Measurements from ENCODE around the gene PIGR.

PIGR gene

DNA sequence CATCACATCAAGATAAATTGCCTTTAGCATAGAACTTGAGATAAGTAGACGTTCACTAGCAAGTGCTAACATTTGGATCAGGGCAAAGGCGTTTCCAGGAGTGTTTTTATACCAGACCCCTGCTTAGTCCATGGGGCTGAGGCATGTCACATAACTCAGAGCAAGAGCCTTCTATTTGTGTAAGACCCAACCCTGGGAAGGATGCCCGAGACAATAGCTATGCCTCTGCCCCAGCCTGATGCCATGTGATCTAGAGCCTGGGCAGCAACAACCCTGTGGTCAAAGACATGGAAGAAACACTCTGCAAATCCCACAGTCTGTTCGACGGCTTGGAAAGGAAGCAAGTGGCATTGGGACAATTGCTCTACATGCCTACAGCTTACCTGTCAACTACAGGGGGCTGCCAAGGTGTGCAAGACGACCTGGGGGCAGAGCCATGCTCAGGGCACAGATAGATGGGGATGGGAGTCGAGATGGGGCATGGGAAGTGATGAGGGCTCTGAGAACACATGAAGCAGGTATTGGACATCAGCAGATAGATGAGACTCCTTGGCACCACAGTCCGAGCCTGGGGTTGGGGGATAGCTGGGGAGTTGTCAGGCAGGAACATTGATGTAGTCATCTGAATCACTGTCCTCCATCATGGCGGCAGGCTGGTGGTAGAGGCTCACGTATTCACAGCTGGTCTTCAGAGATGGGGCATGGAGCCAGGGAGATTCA lies 41.7 kb downstream of the PIGR start:
- no peak overlapping the region for H4K5ac ChIP-seq (ENCODE audit: low read length)
- WGBS (ENCODE audit: extremely low coverage, insufficient coverage, low lambda C conversion rate) = no CpG with 5 or more reads among the region's 10 CpGs
- no peaks in the 10 kb centered on the region for H3K79me2 ChIP-seq (ENCODE audit: control insufficient read depth, insufficient read depth, low read length)
- H3K27ac ChIP-seq (ENCODE audit: low read depth, low read length) = no peak overlapping the region
- no peak overlapping the region for H2AK5ac ChIP-seq (ENCODE audit: low read length)
- no peak for DNase-seq
- no peak overlapping the region for H3K23ac ChIP-seq (ENCODE audit: low read length)
- no peak overlapping the region for H2BK15ac ChIP-seq (replicated peaks; ENCODE audit: low read depth)
- no peak overlapping the region for H4K8ac ChIP-seq (ENCODE audit: low read depth, low read length)
- H3K4ac ChIP-seq (ENCODE audit: low read depth, low read length) = no peak overlapping the region
- H3K56ac ChIP-seq (ENCODE audit: low read length) = no peak overlapping the region
- no peak overlapping the region for H2BK120ac ChIP-seq (ENCODE audit: low read depth, low read length)
- H3K18ac ChIP-seq (ENCODE audit: low read length) = no peak overlapping the region
- H3K4me3 ChIP-seq (ENCODE audit: low read length) = no peak overlapping the region
- no peak overlapping the region for H2BK5ac ChIP-seq (ENCODE audit: low read length)
- no peak overlapping the region for H3K9ac ChIP-seq (ENCODE audit: low read length)
- peaks cover 5% of the 10 kb centered on the region for H3K27me3 ChIP-seq (ENCODE audit: insufficient read depth, low read length, poor library complexity)
- H3K79me1 ChIP-seq (ENCODE audit: low read length) = no peaks in the 10 kb centered on the region
- no peaks in the 10 kb centered on the region for H3K36me3 ChIP-seq (ENCODE audit: control insufficient read depth, insufficient read depth, low read length)
- no peak overlapping the region for H3K4me2 ChIP-seq (ENCODE audit: low read length)
- H3K4me1 ChIP-seq (ENCODE audit: control insufficient read depth, low read depth, low read length) = peaks cover 3% of the 10 kb centered on the region

- Histone ChIP-seq H2BK15ac (replicated peaks; ENCODE audit: low read depth) (no peak overlapping the region), H3K27ac (ENCODE audit: low read depth, low read length) (no peak overlapping the region), H2BK120ac (ENCODE audit: low read depth, low read length) (no peak overlapping the region), H3K27me3 (ENCODE audit: insufficient read depth, low read length, poor library complexity) (peaks cover 3% of the 10 kb centered on the region), H4K5ac (ENCODE audit: low read length) (no peak overlapping the region), H3K56ac (ENCODE audit: low read length) (no peak overlapping the region), H3K4me2 (ENCODE audit: low read length) (no peak overlapping the region), H3K79me1 (ENCODE audit: low read length) (no peaks in the 10 kb centered on the region), H3K23ac (ENCODE audit: low read length) (no peak overlapping the region), H3K18ac (ENCODE audit: low read length) (no peak overlapping the region), H3K4me1 (ENCODE audit: control insufficient read depth, low read depth, low read length) (peaks cover 3% of the 10 kb centered on the region), H2BK5ac (ENCODE audit: low read length) (no peak overlapping the region), H2AK5ac (ENCODE audit: low read length) (no peak overlapping the region), H4K8ac (ENCODE audit: low read depth, low read length) (no peak overlapping the region), H3K79me2 (ENCODE audit: control insufficient read depth, insufficient read depth, low read length) (no peaks in the 10 kb centered on the region), H3K4me3 (ENCODE audit: low read length) (no peak overlapping the region), H3K9ac (ENCODE audit: low read length) (no peak overlapping the region), H3K4ac (ENCODE audit: low read depth, low read length) (no peak overlapping the region), H3K36me3 (ENCODE audit: control insufficient read depth, insufficient read depth, low read length) (no peaks in the 10 kb centered on the region)
- DNase-seq = no peak
- WGBS (ENCODE audit: extremely low coverage, insufficient coverage, low lambda C conversion rate) = no CpG with 5 or more reads among the region's 2 CpGs
Observed at GRCh38 chr1:206903687-206904086, 42.6 kb downstream of the PIGR start.

GRCh38 chr1:206902702-206903101 lies 43.6 kb downstream of the PIGR start:
- peaks cover 3% of the 10 kb centered on the region for H3K4me1 ChIP-seq (ENCODE audit: control insufficient read depth, low read depth, low read length)
- no peak for DNase-seq
- no peak overlapping the region for H2BK120ac ChIP-seq (ENCODE audit: low read depth, low read length)
- H3K79me1 ChIP-seq (ENCODE audit: low read length) = no peaks in the 10 kb centered on the region
- no CpG with 5 or more reads among the region's 1 CpG for WGBS (ENCODE audit: extremely low coverage, insufficient coverage, low lambda C conversion rate)
- H3K4me2 ChIP-seq (ENCODE audit: low read length) = no peak overlapping the region
- no peak overlapping the region for H4K8ac ChIP-seq (ENCODE audit: low read depth, low read length)
- no peak overlapping the region for H3K27ac ChIP-seq (ENCODE audit: low read depth, low read length)
- no peak overlapping the region for H3K56ac ChIP-seq (ENCODE audit: low read length)
- H2BK15ac ChIP-seq (replicated peaks; ENCODE audit: low read depth) = no peak overlapping the region
- no peak overlapping the region for H2AK5ac ChIP-seq (ENCODE audit: low read length)
- no peak overlapping the region for H3K9ac ChIP-seq (ENCODE audit: low read length)
- H3K18ac ChIP-seq (ENCODE audit: low read length) = no peak overlapping the region
- H3K79me2 ChIP-seq (ENCODE audit: control insufficient read depth, insufficient read depth, low read length) = no peaks in the 10 kb centered on the region
- no peak overlapping the region for H3K4ac ChIP-seq (ENCODE audit: low read depth, low read length)
- no peak overlapping the region for H2BK5ac ChIP-seq (ENCODE audit: low read length)
- no peaks in the 10 kb centered on the region for H3K27me3 ChIP-seq (ENCODE audit: insufficient read depth, low read length, poor library complexity)
- H3K36me3 ChIP-seq (ENCODE audit: control insufficient read depth, insufficient read depth, low read length) = no peaks in the 10 kb centered on the region
- no peak overlapping the region for H4K5ac ChIP-seq (ENCODE audit: low read length)
- H3K23ac ChIP-seq (ENCODE audit: low read length) = no peak overlapping the region
- no peak overlapping the region for H3K4me3 ChIP-seq (ENCODE audit: low read length)

GRCh38 chr1:206901944-206902343 lies 44.3 kb downstream of the PIGR start:
- no peak overlapping the region for H3K27ac ChIP-seq (ENCODE audit: low read depth, low read length)
- no peak overlapping the region for H2BK120ac ChIP-seq (ENCODE audit: low read depth, low read length)
- H2BK15ac ChIP-seq (replicated peaks; ENCODE audit: low read depth) = no peak overlapping the region
- no peak overlapping the region for H4K8ac ChIP-seq (ENCODE audit: low read depth, low read length)
- H3K4ac ChIP-seq (ENCODE audit: low read depth, low read length) = no peak overlapping the region
- H2BK5ac ChIP-seq (ENCODE audit: low read length) = no peak overlapping the region
- H3K4me2 ChIP-seq (ENCODE audit: low read length) = no peak overlapping the region
- H3K9ac ChIP-seq (ENCODE audit: low read length) = no peak overlapping the region
- H4K5ac ChIP-seq (ENCODE audit: low read length) = no peak overlapping the region
- DNase-seq = no peak
- H3K56ac ChIP-seq (ENCODE audit: low read length) = no peak overlapping the region
- H3K18ac ChIP-seq (ENCODE audit: low read length) = no peak overlapping the region
- H3K36me3 ChIP-seq (ENCODE audit: control insufficient read depth, insufficient read depth, low read length) = no peaks in the 10 kb centered on the region
- H3K79me2 ChIP-seq (ENCODE audit: control insufficient read depth, insufficient read depth, low read length) = no peaks in the 10 kb centered on the region
- no peaks in the 10 kb centered on the region for H3K79me1 ChIP-seq (ENCODE audit: low read length)
- H3K4me3 ChIP-seq (ENCODE audit: low read length) = no peak overlapping the region
- H3K23ac ChIP-seq (ENCODE audit: low read length) = no peak overlapping the region
- no CpG with 5 or more reads among the region's 6 CpGs for WGBS (ENCODE audit: extremely low coverage, insufficient coverage, low lambda C conversion rate)
- H3K27me3 ChIP-seq (ENCODE audit: insufficient read depth, low read length, poor library complexity) = no peaks in the 10 kb centered on the region
- H3K4me1 ChIP-seq (ENCODE audit: control insufficient read depth, low read depth, low read length) = no peaks in the 10 kb centered on the region
- H2AK5ac ChIP-seq (ENCODE audit: low read length) = no peak overlapping the region

- H3K4me1 ChIP-seq (ENCODE audit: control insufficient read depth, low read depth, low read length) = peaks cover 3% of the 10 kb centered on the region
- H3K79me1 ChIP-seq (ENCODE audit: low read length) = no peaks in the 10 kb centered on the region
- no peak overlapping the region for H4K5ac ChIP-seq (ENCODE audit: low read length)
- no CpG with 5 or more reads among the region's 7 CpGs for WGBS (ENCODE audit: extremely low coverage, insufficient coverage, low lambda C conversion rate)
- no peak overlapping the region for H3K18ac ChIP-seq (ENCODE audit: low read length)
- H3K27me3 ChIP-seq (ENCODE audit: insufficient read depth, low read length, poor library complexity) = no peaks in the 10 kb centered on the region
- no peak overlapping the region for H3K27ac ChIP-seq (ENCODE audit: low read depth, low read length)
- H3K4me2 ChIP-seq (ENCODE audit: low read length) = no peak overlapping the region
- H3K36me3 ChIP-seq (ENCODE audit: control insufficient read depth, insufficient read depth, low read length) = no peaks in the 10 kb centered on the region
- H2BK5ac ChIP-seq (ENCODE audit: low read length) = no peak overlapping the region
- no peak overlapping the region for H3K9ac ChIP-seq (ENCODE audit: low read length)
- no peak overlapping the region for H2BK15ac ChIP-seq (replicated peaks; ENCODE audit: low read depth)
- H3K4me3 ChIP-seq (ENCODE audit: low read length) = no peak overlapping the region
- no peak overlapping the region for H3K56ac ChIP-seq (ENCODE audit: low read length)
- H2BK120ac ChIP-seq (ENCODE audit: low read depth, low read length) = no peak overlapping the region
- no peak overlapping the region for H3K23ac ChIP-seq (ENCODE audit: low read length)
- no peak overlapping the region for H2AK5ac ChIP-seq (ENCODE audit: low read length)
- no peaks in the 10 kb centered on the region for H3K79me2 ChIP-seq (ENCODE audit: control insufficient read depth, insufficient read depth, low read length)
- H3K4ac ChIP-seq (ENCODE audit: low read depth, low read length) = no peak overlapping the region
- H4K8ac ChIP-seq (ENCODE audit: low read depth, low read length) = no peak overlapping the region
- DNase-seq = no peak
Observed at GRCh38 chr1:206900149-206900548, 46.1 kb downstream of the PIGR start.

- Histone ChIP-seq H3K23ac (ENCODE audit: low read length) (no peak overlapping the region), H3K4ac (ENCODE audit: low read depth, low read length) (no peak overlapping the region), H4K5ac (ENCODE audit: low read length) (no peak overlapping the region), H3K9ac (ENCODE audit: low read length) (no peak overlapping the region), H3K4me2 (ENCODE audit: low read length) (no peak overlapping the region), H2AK5ac (ENCODE audit: low read length) (no peak overlapping the region), H3K27me3 (ENCODE audit: insufficient read depth, low read length, poor library complexity) (no peaks in the 10 kb centered on the region), H3K79me1 (ENCODE audit: low read length) (no peaks in the 10 kb centered on the region), H3K27ac (ENCODE audit: low read depth, low read length) (no peak overlapping the region), H3K36me3 (ENCODE audit: control insufficient read depth, insufficient read depth, low read length) (no peaks in the 10 kb centered on the region), H3K4me1 (ENCODE audit: control insufficient read depth, low read depth, low read length) (peaks cover 4% of the 10 kb centered on the region), H3K79me2 (ENCODE audit: control insufficient read depth, insufficient read depth, low read length) (no peaks in the 10 kb centered on the region), H4K8ac (ENCODE audit: low read depth, low read length) (no peak overlapping the region), H3K56ac (ENCODE audit: low read length) (no peak overlapping the region), H3K18ac (ENCODE audit: low read length) (no peak overlapping the region), H2BK5ac (ENCODE audit: low read length) (no peak overlapping the region), H2BK15ac (replicated peaks; ENCODE audit: low read depth) (no peak overlapping the region), H2BK120ac (ENCODE audit: low read depth, low read length) (no peak overlapping the region), H3K4me3 (ENCODE audit: low read length) (no peak overlapping the region)
- no peak for DNase-seq
- no CpG with 5 or more reads among the region's 5 CpGs for WGBS (ENCODE audit: extremely low coverage, insufficient coverage, low lambda C conversion rate)
Observed at GRCh38 chr1:206899717-206900116, 46.5 kb downstream of the PIGR start.
